ENCODE measurements around the gene TMPRSS2. TPM values are rescaled to one million over a fixed set of nuclear protein-coding genes. Genes with fewer than 3 reads are reported as not detected.

TMPRSS2 gene
- total and polyA plus RNA-seq, 2 donors (not counting 1 experiment from before 2014, with no cell fraction given): not detected

- ATAC-seq (ENCODE audit: low read depth) (no peak), DNase-seq (no peak)
- peaks cover 8% of the 10 kb centered on the region for H4K20me1 ChIP-seq (ENCODE audit: control insufficient read depth, insufficient read depth, low read length, poor library complexity, severe bottlenecking)
- 80% methylated on average over 1 of the region's 3 CpGs for WGBS (ENCODE audit: insufficient coverage)
- intact Hi-C loops (cut with micrococcal nuclease): no loop called here
- CTCF ChIA-PET: interaction anchor here (1.4 kb wide), 1 partner anchor 12 kb away, joined by 4 read pairs; no protein-coding TSS in a partner anchor
- H3K27me3 ChIP-seq (replicated peaks in 1 of 4; ENCODE audit: control extremely low read depth in 1 of 4, control insufficient read depth in 3 of 4, insufficient read depth in 4 of 4, low read length in 3 of 4): no peaks in the 10 kb centered on the region
- POLR2A ChIA-PET: no interaction called here
- peaks cover 3 to 52% of the 10 kb centered on the region in 2 experiments for H3K36me3 ChIP-seq (replicated peaks in 1 of 2; ENCODE audit: control extremely low read depth in 1 of 2, control insufficient read depth in 1 of 2, extremely low read depth in 1 of 2, insufficient read depth in 2 of 2, low read length in 1 of 2)
- peaks cover 50 to 68% of the 10 kb centered on the region in 2 donors for H3K4me1 ChIP-seq (ENCODE audit: control insufficient read depth in 2 of 2, insufficient read depth in 2 of 2, low read length in 2 of 2)
- H3K4me2 ChIP-seq (replicated peaks; ENCODE audit: low read depth, low read length, poor library complexity, severe bottlenecking): no peak overlapping the region
- peaks cover 0 to 7% (median 4%) of the 10 kb centered on the region in 3 donors for H3K9me3 ChIP-seq (ENCODE audit: control extremely low read depth in 1 of 3, control insufficient read depth in 2 of 3, insufficient read depth in 1 of 3, low read length in 2 of 3)
- Mint-ChIP-seq H3K4me1 (peaks cover 71% of the 10 kb centered on the region), H3K27ac (no peak overlapping the region), H3K27me3 (no peaks in the 10 kb centered on the region), H3K4me3 (no peak overlapping the region), H3K9me3 (ENCODE audit: insufficient read depth) (peaks cover under 1% of the 10 kb centered on the region)
- H3K27ac ChIP-seq (ENCODE audit: low read length in 2 of 2): no peak overlapping the region
- TF ChIP-seq EZH2 (IDR thresholded peaks at IDR 0.05; ENCODE audit: borderline replicate concordance, insufficient read depth, low read depth, low read length, poor library complexity, severe bottlenecking): no peak
- no peak for TF ChIP-seq CTCF (IDR thresholded peaks at IDR 0.05)
- peaks cover 11% of the 10 kb centered on the region for H3K79me2 ChIP-seq (ENCODE audit: control insufficient read depth, insufficient read depth, low read length)
- no peak overlapping the region for H2AFZ ChIP-seq (ENCODE audit: insufficient read depth, low read depth, low read length, poor library complexity, severe bottlenecking)
- no peak overlapping the region for H3K4me3 ChIP-seq (ENCODE audit: control extremely low read depth in 1 of 5, extremely low read depth in 1 of 5, insufficient read depth in 1 of 5, low read depth in 2 of 5, low read length in 4 of 5)
- no peak overlapping the region for H3K9ac ChIP-seq (ENCODE audit: low read length)
Measured at GRCh38 chr21:41429305-41429704, 78.7 kb downstream of the TMPRSS2 start.

GRCh38 chr21:41428847-41429246 is 79.1 kb downstream of the TMPRSS2 start:
- no peak overlapping the region for H2AFZ ChIP-seq (ENCODE audit: insufficient read depth, low read depth, low read length, poor library complexity, severe bottlenecking)
- DNase-seq (no peak), ATAC-seq (ENCODE audit: low read depth) (no peak)
- intact Hi-C loops (cut with micrococcal nuclease): no loop called here
- no peak overlapping the region for H3K4me3 Mint-ChIP-seq
- H3K9me3 ChIP-seq (ENCODE audit: control extremely low read depth in 1 of 3, control insufficient read depth in 2 of 3, insufficient read depth in 1 of 3, low read length in 2 of 3): peaks cover 0 to 4% (median 2%) of the 10 kb centered on the region in 3 donors
- no peak overlapping the region for H3K4me2 ChIP-seq (replicated peaks; ENCODE audit: low read depth, low read length, poor library complexity, severe bottlenecking)
- no peaks in the 10 kb centered on the region for H3K27me3 Mint-ChIP-seq
- H3K79me2 ChIP-seq (ENCODE audit: control insufficient read depth, insufficient read depth, low read length): peaks cover 12% of the 10 kb centered on the region
- H3K4me1 ChIP-seq (ENCODE audit: control insufficient read depth in 2 of 2, insufficient read depth in 2 of 2, low read length in 2 of 2): peaks cover 55 to 72% of the 10 kb centered on the region in 2 donors
- TF ChIP-seq EZH2 (IDR thresholded peaks at IDR 0.05; ENCODE audit: borderline replicate concordance, insufficient read depth, low read depth, low read length, poor library complexity, severe bottlenecking): no peak
- TF ChIP-seq CTCF (IDR thresholded peaks at IDR 0.05): no peak
- H3K4me3 ChIP-seq (ENCODE audit: control extremely low read depth in 1 of 5, extremely low read depth in 1 of 5, insufficient read depth in 1 of 5, low read depth in 2 of 5, low read length in 4 of 5): no peak overlapping the region
- H4K20me1 ChIP-seq (ENCODE audit: control insufficient read depth, insufficient read depth, low read length, poor library complexity, severe bottlenecking): peaks cover 8% of the 10 kb centered on the region
- no peaks in the 10 kb centered on the region for H3K9me3 Mint-ChIP-seq (ENCODE audit: insufficient read depth)
- POLR2A ChIA-PET: no interaction called here
- no peak overlapping the region for H3K27ac ChIP-seq (ENCODE audit: low read length in 2 of 2)
- WGBS (ENCODE audit: insufficient coverage): 99% methylated on average over 5 of the region's 6 CpGs
- no peaks in the 10 kb centered on the region for H3K27me3 ChIP-seq (replicated peaks in 1 of 4; ENCODE audit: control extremely low read depth in 1 of 4, control insufficient read depth in 3 of 4, insufficient read depth in 4 of 4, low read length in 3 of 4)
- peaks cover 3 to 48% of the 10 kb centered on the region in 2 experiments for H3K36me3 ChIP-seq (replicated peaks in 1 of 2; ENCODE audit: control extremely low read depth in 1 of 2, control insufficient read depth in 1 of 2, extremely low read depth in 1 of 2, insufficient read depth in 2 of 2, low read length in 1 of 2)
- peak overlapping the region; percentile 57 for H3K27ac Mint-ChIP-seq
- H3K9ac ChIP-seq (ENCODE audit: low read length): no peak overlapping the region
- CTCF ChIA-PET: interaction anchor here (1.4 kb wide), 1 partner anchor 11 kb away, joined by 4 read pairs; no protein-coding TSS in a partner anchor
- peaks cover 74% of the 10 kb centered on the region for H3K4me1 Mint-ChIP-seq

Data from B cell (primary cell).